NCI-H2196 (cell line): ENCODE measurements around the gene DDX46.
"Not testable (repeated sequence)": the region's sequence is repeated elsewhere in the genome, so short reads cannot be mapped to it uniquely, and the experiment has no call there.

Experiments
- DNase-seq: peaks from one replicate; lab custom pipeline; 2025; ENCODE audit not compliant: unreplicated experiment; lab: John Stamatoyannopoulos, UW

The DDX46 gene, protein sequence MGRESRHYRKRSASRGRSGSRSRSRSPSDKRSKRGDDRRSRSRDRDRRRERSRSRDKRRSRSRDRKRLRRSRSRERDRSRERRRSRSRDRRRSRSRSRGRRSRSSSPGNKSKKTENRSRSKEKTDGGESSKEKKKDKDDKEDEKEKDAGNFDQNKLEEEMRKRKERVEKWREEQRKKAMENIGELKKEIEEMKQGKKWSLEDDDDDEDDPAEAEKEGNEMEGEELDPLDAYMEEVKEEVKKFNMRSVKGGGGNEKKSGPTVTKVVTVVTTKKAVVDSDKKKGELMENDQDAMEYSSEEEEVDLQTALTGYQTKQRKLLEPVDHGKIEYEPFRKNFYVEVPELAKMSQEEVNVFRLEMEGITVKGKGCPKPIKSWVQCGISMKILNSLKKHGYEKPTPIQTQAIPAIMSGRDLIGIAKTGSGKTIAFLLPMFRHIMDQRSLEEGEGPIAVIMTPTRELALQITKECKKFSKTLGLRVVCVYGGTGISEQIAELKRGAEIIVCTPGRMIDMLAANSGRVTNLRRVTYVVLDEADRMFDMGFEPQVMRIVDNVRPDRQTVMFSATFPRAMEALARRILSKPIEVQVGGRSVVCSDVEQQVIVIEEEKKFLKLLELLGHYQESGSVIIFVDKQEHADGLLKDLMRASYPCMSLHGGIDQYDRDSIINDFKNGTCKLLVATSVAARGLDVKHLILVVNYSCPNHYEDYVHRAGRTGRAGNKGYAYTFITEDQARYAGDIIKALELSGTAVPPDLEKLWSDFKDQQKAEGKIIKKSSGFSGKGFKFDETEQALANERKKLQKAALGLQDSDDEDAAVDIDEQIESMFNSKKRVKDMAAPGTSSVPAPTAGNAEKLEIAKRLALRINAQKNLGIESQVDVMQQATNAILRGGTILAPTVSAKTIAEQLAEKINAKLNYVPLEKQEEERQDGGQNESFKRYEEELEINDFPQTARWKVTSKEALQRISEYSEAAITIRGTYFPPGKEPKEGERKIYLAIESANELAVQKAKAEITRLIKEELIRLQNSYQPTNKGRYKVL

DNA sequence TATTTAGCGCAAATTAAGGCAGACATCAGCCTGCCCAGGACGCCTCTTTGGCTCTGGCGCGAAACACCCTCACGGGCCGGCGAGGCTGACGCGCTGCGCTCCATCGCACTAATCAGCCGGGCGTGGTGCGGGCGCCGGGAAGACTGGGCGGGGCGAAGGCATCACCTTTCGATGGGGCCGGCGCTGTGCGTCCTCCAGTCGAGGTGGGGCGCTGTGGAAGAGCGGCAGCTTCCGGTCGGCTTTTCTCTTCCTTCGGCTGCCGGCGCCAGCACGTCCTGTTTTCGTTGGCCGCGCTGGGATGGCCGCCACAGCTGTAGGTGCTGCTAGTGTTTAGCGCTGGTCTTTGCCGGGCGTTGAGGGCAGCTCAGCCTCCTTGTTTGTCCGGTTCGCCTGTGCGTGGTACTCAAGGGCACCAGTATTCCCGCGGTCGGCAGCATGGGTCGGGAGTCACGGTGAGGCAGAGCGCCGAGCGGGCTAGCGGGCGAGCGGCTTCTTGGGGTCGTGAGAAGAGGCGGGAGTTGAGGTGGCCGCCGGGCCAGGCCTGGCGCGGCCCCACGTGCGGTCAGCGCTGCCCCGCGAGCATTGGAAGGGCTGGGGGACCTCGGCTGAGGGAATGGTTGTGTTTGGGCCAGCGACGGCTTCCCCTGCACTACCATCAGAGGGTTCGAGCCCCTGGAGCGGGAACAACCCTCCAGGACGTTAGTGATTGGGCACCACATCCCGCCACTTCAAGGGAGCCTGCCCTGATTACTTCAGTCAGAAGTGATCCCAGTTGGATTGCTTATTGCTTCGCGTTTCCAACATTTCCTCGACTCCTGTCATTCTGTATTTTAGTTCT lies at the start of gene DDX46:
Gene DDX46 (plus strand): TSS at position 276 of the 838 bp plus-strand sequence. CDS start 160 bp downstream, at position 436.
- peak; percentile 94 for DNase-seq

DNA sequence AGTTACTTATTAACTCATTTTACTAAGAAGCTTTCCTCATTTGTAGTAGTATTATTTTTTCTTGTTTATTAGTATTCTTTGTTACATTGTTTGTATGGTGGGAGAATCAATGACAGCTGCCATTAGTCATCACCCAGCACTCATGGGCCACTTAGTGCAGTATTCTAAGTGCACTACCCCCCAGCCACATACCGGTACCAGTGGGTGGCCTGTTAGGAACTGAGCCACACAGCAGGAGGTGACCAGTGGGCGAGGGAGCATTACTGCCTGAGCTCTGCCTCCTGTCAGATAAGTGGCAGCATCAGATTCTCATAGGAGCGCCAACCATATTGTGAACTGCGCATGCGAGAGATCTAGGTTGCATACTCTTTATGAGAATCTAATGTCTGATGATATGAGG lies 44.5 kb upstream of the DDX46 start:
- DNase-seq: no peak

DNA sequence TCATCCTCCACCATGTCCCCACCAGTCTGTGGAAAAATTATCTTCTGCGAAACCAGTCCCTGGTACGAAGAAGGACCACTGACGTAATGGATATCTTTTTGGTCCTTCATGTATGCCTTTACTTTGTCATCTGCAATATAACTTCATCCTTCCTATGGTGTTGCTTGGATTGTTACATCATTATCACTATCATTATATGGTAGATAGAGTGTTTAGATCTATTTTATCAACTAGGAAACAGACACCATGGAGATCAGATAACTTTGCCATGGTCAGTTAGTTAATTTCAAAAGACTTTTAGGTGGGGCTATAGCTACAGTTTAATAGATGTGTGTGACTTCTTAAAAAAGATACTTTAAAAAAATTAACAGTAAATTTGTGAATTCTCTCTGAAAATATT lies 44.0 kb upstream of the DDX46 start:
- no peak for DNase-seq

DNA sequence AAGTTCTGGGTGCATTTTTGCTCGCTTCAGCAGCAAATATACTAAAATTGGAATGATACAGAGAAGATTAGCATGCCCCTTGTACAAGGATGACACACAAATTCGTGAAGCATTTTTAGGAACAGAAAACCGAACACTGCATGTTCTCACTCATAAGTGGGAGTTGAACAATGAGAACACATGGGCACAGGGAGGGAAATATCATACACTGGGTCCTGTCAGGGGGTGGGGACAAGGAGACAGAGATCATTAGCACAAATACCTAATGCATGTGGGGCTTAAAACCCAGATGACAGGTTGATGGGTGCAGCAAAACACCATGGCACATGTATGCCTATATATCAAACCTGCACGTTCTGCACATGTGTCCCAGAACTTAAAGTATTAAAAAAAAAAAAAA lies 43.1 kb upstream of the DDX46 start:
- not testable (repeated sequence) for DNase-seq

DNA sequence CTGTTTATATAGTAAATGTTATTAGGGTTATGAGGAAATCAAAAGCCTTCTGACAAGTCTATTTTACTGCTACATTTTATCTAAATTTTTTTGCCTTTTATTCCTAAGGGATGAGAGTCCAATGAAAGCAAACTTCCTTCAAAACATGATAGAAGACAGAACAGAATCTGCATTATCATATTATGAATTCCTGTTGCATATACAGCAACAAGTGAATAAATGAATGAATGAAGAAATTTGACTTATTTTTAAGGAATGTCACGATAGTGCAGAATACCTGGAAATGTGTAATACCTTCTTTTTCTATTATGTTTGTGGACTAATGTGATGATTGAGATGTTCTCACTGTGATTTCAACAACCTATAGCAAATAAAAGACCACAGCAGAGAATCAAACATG lies 33.7 kb upstream of the DDX46 start:
- DNase-seq: no peak

DNA sequence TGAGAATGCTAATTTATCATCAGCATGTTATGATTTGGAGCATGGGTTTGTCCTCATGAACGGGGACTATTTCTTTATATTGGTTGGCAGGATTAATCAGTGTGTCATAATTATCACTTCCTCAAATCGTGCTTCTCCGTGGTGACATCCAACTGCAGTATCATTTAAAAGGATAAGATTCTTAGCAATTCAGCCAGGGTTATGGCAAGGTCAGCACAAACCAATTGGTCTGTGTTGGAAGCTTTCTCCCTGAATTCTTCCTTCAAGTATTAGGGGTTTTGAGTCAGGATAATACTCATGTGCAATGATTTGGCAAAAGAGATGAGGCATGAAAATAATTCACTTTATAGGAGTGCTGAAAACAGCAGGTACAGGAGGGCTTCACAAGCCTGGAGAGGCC lies 25.8 kb upstream of the DDX46 start:
- DNase-seq: no peak

DNA sequence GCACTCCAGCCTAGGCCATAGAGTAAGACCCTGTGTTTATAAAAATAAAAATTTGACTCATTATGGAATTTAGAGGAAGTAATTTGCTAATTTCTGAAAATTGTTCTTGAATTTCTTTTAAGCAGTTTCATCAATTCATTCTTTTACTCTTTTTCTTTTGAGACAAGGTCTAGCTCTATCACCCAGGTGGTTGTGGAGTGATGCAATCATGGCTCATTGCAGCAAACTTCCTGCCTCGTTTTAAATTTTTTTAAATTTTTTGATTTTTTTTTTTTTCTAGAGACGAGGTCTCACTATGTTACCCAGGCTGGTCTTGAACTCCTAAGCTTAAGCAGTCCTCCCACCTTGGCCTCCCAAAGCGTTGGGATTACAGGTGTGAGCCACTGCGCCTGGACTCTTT lies 23.3 kb upstream of the DDX46 start:
- no peak for DNase-seq

DNA sequence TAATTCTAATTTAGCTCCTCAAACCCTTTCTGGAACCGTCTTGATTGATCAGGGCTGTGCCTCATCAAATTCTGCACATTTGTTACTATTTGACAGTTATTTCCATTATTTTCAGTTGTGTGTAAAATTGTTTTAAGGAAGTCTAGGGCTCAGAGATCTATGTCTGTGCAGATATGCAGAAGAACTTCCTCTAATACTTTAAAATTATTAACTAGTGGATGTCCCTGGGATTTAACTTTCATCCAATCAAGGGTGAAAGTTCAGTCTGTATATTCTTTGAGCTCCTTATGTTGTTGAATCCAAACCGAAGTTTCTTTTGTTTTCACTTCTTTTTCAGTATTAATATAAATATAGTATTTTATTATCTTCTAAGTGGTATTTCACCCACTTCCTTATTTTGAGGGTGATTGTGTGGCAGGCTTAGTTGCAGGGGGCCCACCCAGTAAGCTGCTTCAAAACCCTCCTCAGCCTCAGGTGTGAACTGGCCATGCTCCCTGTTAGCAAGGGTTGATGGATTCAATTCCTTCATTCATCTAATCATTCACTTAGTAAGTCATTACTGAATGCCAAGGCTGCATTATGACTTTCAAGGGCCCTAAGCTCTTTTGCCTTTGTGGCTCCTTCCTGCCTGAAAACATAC lies 22.3 kb upstream of the DDX46 start:
- DNase-seq: no peak

DNA sequence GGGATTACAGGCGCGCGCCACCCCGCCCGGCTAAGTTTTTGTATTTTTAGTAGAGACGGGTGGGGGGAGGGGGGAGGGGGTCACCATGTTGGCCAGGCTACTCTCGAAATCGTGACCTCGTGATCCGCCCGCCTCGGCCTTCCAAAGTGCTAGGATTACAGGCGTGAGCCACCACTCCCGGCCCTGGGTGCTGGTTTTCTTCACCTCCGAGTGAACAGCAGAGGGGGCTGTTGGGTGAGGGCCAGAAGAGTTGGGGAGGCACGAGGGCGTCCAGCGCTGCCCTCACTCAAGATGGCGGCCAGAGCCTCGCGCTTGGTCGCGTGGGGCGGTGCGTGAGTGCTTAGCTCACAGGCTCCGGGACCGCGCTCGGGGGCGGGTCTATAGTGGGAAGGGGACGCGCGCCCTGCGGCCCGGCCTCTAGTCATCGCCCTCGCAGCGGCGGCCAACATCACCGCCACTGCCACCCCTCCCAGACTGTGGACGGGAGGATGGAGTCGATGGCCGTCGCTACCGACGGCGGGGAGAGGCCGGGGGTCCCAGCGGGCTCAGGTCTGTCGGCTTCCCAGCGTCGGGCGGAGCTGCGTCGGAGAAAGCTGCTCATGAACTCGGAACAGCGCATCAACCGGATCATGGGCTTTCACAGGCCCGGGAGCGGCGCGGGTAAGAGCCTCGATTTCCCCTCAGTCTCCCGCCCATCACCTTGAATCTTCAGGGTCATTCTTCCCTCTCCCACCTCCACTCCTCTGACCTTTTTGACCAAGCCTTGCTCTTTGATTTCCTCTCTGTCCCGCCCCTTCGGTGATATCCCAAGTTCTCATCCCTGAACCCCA lies 20.2 kb upstream of the DDX46 start, which contains the start of gene CAMLG:
Gene CAMLG (plus strand): TSS at position 416 of the 830 bp plus-strand sequence. CDS start 73 bp downstream, at position 489.
- peak; percentile 99 for DNase-seq

DNA sequence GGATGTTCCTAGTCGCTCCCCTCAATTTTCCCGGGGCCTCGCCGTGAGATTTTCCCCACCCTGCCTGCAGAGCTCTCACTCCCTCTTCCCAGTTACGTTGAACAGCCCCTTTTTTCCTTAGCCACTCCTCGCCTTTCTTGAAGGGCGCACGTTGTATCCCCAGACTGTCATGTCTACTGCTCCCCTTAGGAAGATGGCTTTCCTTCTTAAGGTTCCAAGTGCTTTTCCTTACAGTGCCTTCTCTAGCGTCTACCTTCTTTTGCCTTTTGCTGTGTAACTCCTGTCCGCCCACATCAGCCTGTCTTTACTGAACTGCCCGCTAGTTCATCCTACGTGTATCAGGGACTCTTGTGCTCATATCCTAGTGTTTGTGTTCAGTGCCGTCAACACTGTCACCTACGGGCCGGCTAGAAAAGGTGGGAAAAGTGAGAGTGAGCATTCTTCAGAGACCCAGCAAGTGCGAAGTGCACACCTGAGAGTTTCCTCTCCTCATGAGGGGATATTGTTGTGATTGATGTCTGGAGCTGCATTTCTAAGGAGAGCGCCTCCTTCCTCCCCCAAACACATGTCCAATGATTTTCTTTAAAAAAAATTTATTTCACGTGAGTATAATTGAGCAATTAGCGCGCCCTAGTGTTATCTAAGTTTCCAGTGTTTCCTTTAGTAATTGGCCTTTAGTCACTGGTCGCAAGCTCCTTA lies 19.5 kb upstream of the DDX46 start:
- peak; percentile 31 for DNase-seq

DNA sequence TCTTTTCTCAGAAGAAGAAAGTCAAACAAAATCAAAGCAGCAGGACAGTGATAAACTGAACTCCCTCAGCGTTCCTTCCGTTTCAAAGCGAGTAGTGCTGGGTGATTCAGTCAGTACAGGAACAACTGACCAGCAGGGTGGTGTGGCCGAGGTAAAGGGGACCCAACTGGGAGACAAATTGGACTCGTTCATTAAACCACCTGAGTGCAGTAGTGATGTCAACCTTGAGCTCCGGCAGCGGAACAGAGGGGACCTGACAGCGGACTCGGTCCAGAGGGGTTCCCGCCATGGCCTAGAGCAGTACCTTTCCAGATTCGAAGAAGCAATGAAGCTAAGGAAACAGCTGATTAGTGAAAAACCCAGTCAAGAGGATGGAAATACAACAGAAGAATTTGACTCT lies 17.5 kb upstream of the DDX46 start:
- no peak for DNase-seq

DNA sequence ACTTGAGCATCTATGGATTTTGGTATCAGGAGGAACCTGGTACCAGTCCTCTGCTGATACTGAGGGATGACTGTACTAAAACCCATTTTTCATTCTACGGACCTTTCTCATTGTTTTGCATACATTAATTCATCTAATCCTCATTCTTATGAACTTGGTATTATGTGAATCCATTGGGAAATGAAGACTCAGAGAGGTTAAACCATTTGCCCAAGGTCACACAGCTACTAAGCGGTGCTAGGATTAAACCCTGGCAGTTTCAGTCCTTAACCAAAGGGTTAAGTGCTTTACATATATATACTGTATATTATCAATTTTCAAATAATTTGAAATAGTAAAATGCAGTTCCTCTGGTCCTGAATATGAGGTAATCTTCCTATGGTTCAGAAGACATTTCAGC lies 16.4 kb upstream of the DDX46 start:
- no peak for DNase-seq

DNA sequence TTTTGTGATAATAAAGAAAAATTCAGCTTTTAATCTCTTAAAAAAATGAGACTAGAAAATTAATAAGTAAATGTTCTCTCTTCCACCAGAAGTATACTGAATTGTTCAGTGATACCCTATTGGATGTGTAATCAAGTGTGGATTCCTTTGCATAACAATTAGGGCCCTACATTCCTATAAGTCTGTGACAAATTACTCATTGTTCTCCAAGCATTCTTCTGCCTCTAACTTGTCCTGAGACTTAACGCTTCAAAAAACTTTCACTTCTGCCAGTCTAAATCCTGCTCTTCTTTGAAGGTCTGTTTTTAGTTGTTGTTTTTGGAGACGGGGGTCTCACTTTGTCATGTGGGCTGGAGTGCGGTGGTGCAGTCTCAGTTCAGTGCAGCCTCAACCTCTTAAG lies 9.2 kb upstream of the DDX46 start:
- no peak for DNase-seq

DNA sequence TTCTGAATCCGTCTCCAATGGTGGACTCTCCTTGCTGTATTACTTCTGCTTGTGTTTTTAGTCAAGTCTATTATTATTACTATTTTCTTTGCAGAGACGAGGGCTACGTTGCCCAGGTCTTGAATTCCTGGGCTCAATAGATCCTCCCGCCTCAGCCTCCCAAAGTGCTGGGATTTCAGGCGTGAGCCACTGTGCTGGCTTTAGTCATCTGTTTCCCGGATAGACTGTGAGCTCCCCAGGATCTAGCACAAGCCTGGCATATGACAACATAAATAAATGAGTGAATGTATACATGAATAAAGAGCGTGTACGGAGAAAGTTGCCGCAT lies 439 bp upstream of the DDX46 start:
- DNase-seq: no peak

DNA sequence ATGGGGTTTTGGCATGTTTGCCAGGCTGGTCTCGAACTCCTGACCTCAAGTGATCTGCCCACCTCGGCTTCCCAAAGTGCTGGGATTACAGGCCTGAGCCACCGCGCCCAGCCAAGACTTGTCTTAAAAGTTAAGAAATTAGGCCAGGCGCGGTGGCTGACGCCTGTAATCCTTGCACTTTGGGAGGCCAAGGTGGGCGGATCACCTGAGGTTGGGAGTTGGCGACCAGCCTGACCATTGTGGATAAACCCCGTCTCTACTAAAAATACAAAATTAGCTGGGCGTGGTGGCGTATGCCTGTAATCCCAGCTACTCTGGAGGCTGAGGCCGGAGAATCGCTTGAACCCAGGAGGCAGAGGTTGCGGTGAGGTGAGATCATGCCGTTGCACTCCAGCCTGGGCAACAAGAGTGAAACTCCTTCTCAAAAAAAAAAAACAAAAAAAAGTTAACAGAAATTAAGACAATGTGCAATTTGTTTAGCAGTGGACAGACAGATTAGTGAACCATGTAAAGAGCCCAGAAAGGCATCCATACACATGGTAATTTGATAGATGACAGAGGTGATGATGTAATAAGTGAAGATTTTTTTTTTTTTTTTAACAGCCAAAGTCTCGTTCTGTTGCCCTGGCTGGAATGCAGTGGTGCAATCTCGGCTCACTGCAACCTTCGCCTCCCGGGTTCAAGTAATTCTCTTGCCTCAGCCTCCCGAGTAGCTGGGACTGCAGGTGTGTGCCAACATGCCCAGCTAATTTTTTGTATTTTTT lies 9.1 kb downstream of the DDX46 start:
- DNase-seq: not testable (repeated sequence)

DNA sequence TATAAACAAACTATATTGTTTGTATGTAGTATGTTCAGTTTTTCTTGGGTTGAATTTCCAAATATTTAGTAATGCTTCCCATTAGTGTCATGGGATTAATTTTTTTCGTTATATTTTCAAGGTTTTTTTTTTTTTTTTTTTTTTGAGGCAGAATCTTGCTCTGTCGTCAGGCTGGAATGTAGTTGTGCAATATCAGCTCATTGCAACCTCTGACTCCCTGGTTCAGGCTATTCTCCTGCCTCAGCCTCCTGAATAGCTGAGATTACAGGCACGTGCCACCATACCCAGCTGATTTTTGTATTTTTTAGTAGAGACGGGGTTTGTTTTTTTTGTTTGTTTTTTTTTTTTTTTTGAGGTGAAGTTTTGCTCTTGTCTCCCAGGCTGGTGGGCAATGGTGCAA lies 10.6 kb downstream of the DDX46 start:
- DNase-seq: no peak

DNA sequence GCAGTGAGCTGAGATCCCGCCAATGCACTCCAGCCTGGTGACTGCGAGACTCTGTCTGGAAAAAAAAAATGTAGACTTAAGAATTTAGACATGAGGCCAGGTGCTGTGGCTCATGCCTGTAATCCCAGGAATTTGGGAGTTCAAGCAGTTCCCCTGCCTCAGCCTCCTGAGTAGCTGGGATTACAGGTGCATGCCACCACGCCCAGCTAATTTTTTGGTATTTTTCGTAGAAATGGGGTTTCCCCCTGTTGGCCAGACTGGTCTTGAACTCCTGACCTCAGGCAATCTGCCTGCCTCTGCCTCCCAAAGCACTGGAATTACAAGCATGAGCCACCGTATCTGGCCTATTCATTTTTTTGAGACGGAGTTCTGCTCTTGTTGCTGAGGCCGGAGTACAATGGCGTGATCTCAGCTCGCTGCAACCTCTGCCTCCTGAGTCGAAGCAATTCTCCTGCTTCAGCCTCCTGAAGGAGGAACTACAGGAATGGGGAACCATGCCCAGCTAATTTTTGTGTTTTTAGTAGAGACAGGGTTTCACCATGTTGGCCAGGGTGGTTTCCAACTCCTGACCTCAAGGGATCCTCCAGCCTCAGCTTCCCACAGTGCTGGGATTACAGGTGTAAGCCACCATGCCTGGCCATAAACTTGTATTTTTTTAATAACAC lies 14.0 kb downstream of the DDX46 start:
- no peak for DNase-seq

DNA sequence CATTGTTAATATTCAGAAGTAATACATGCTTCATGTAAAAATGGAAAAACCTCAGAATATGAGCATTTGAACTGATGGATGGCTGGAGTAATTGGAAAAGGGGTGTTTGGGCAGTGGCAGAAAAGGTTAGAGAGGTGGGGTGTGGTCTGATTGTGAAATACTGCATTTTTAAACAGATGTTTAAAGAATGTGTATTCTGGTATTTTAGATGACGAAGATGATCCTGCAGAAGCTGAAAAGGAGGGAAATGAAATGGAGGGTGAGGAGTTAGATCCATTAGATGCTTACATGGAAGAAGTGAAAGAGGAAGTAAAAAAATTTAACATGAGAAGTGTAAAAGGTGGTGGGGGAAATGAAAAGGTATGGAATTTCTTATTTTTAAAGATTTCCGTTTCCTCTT lies 18.8 kb downstream of the DDX46 start:
- DNase-seq: no peak
